Panc1 (cell line): Measurements from ENCODE around the gene NEK1. TPM values are rescaled to one million over a fixed set of nuclear protein-coding genes. Genes with fewer than 3 reads are reported as not detected.

ENCODE experiments used
- ATAC-seq: fragments of 200-7000 bp; cut with Tn5 transposase; 2 replicates; pipeline ENCODE4 v1.9.1; 2020; ENCODE audit warnings: mild to moderate bottlenecking, moderate library complexity
- BruUV-seq: library from RNA; stranded (reverse); fragments of 400-500 nt; replicated peaks from 2 replicates; lab custom pipeline; 2021; lab: Mats Ljungman, UMichigan
- CTCF ChIA-PET: fragments of 300-600 bp; sonication (Branson Sonifier 250); formaldehyde crosslinking; loops from one replicate; lab custom pipeline; 2022; ENCODE audit warnings: antibody characterized with exemption; lab: Charles Lee
- POLR2A ChIA-PET: fragments of 300-600 bp; sonication (Branson Sonifier 250); formaldehyde crosslinking; loops from one replicate; lab custom pipeline; 2022; ENCODE audit warnings: antibody characterized with exemption; lab: Charles Lee
- DNase-seq: peaks from one replicate; pipeline ENCODE4 v3.0.0-alpha.2; 2010; ENCODE audit warnings: low read depth, low spot score
- H3K27ac ChIP-seq: 2 replicates; pipeline ENCODE4 v1.5.1; 2011; ENCODE audit warnings: mild to moderate bottlenecking, low read length, inconsistent platforms
- H3K27me3 ChIP-seq: fragments of 200-500 bp; sonication (Bioruptor generic); 2 replicates; pipeline ENCODE4 v1.6.0; 2014; ENCODE audit warnings: low read length, inconsistent platforms; ENCODE audit not compliant: control insufficient read depth, insufficient read depth
- H3K36me3 ChIP-seq: fragments of 200-500 bp; sonication (Bioruptor generic); 2 replicates; pipeline ENCODE4 v1.5.1; 2014; ENCODE audit warnings: inconsistent platforms, mild to moderate bottlenecking, low read length, moderate library complexity; ENCODE audit not compliant: control insufficient read depth, insufficient read depth
- H3K4me1 ChIP-seq: 2 replicates; pipeline ENCODE4 v1.5.1; 2011; ENCODE audit warnings: inconsistent platforms, mild to moderate bottlenecking, low read length, moderate library complexity; ENCODE audit not compliant: control insufficient read depth, insufficient read depth
- H3K4me3 ChIP-seq, 2 experiments: 2 replicates each; pipeline ENCODE4 v1.5.1; 2011 to 2012; ENCODE audit warnings: low read depth in 2 of 2, low read length in 2 of 2, mild to moderate bottlenecking in 2 of 2, inconsistent platforms in 1 of 2, moderate library complexity in 1 of 2
- H3K9me3 ChIP-seq: fragments of 200-500 bp; sonication (Bioruptor generic); 2 replicates; pipeline ENCODE4 v1.5.1; 2014; ENCODE audit warnings: low read depth, mild to moderate bottlenecking, inconsistent platforms, low read length, moderate library complexity; ENCODE audit not compliant: control insufficient read depth, insufficient read depth
- CTCF ChIP-seq: fragments of 450-650 bp; IDR thresholded peaks from 2 replicates; pipeline ENCODE4 v1.5.1; 2017; ENCODE audit warnings: mild to moderate bottlenecking
- POLR2AphosphoS5 ChIP-seq: IDR thresholded peaks from 2 replicates; pipeline ENCODE4 v1.6.1; 2012; ENCODE audit warnings: mild to moderate bottlenecking, low read depth, low read length, moderate library complexity
- REST ChIP-seq, 2 experiments: IDR thresholded peaks; 2 replicates each; pipeline ENCODE4 v1.6.1; 2011 to 2012; ENCODE audit warnings: low read depth in 2 of 2, control low read depth in 1 of 2, low read length in 1 of 2, mild to moderate bottlenecking in 1 of 2, moderate library complexity in 1 of 2; ENCODE audit not compliant: insufficient read depth in 1 of 2
- SIN3A ChIP-seq: IDR thresholded peaks from 2 replicates; pipeline ENCODE4 v1.6.1; 2012; ENCODE audit warnings: low read depth, mild to moderate bottlenecking, low read length, moderate library complexity, borderline replicate concordance; ENCODE audit not compliant: insufficient read depth
- TCF7L2 ChIP-seq: IDR thresholded peaks from 2 replicates; pipeline ENCODE4 v1.6.1; 2011; ENCODE audit warnings: mild to moderate bottlenecking, low read depth, low read length, inconsistent platforms
- in situ Hi-C: cut with HindIII; loops from 2 replicates; pipeline ENCODE4 v1.10.0; 2016; ENCODE audit warnings: low sequenced_read_pairs, low pct_unique_long_range_greater_than_20kb
- intact Hi-C: fragments of 100-400 bp; cut with micrococcal nuclease; formaldehyde crosslinking; loops from one replicate; pipeline ENCODE4 v1.10.0; 2022; ENCODE audit not compliant: unreplicated experiment
- total RNA-seq: library from RNA; stranded (reverse); gene quantifications from one replicate; pipeline ENCODE4 v1.2.1, GENCODE V29; 2021; ENCODE audit not compliant: unreplicated experiment

Gene NEK1
- total RNA-seq, 1 experiment from 2014 or later = 9.2 TPM

- TF ChIP-seq TCF7L2 (no peak), SIN3A (no peak), REST (IDR thresholded peaks at IDR 0.05; ENCODE audit: insufficient read depth in 1 of 2, low read depth in 2 of 2, low read length in 1 of 2) (no peak), POLR2AphosphoS5 (no peak), CTCF (no peak)
- DNase-seq = no peak
- H3K4me1 ChIP-seq = no peaks in the 10 kb centered on the region
- ChIA-PET POLR2A (interaction anchor here (0.6 kb wide), 1 partner anchor 458 kb away, joined by 6 read pairs; no protein-coding TSS in a partner anchor), CTCF (no interaction called here)
- no TSS peak for BruUV-seq
- ATAC-seq = no peak
- intact Hi-C loops = no loop called here
- in situ Hi-C loops = no loop called here
- H3K36me3 ChIP-seq = no peaks in the 10 kb centered on the region
- H3K27ac ChIP-seq = no peak overlapping the region
- no peaks in the 10 kb centered on the region for H3K27me3 ChIP-seq
- no peaks in the 10 kb centered on the region for H3K9me3 ChIP-seq
- H3K4me3 ChIP-seq = no peak overlapping the region
Measured at GRCh38 chr4:169410839-169411770, 201.3 kb downstream of the NEK1 start.

DNA sequence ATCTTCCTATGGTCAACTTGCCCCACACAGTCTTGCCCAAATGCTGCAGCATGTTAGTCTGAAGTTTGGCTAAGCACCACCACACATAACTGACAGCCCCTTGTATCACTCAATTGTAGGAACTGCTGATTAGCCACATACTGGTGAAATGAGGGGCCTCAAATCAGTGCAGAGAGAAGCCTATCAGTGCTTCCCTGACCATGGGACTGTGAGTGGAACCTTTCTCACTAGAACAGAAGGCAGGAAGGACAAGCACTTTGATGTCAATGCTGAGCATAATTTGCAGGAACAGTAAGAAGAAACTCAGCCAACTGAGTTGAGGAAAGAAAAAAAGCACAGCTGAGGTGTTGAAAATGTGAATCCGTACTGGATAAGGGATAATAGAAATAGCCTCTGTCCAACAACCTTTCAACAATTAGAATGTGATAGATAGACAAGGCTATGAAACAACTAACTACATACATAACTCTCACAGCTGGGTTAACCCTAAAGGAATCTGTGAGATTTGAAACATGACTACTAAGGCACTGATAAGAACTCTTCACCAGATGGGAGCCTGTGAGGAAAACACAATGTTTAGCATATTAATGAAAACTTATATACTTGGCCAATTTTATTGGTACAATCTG is 205.1 kb downstream of the NEK1 start:
- BruUV-seq = no TSS peak
- TF ChIP-seq SIN3A (no peak), TCF7L2 (no peak), CTCF (no peak), REST (IDR thresholded peaks at IDR 0.05; ENCODE audit: insufficient read depth in 1 of 2, low read depth in 2 of 2, low read length in 1 of 2) (no peak), POLR2AphosphoS5 (no peak)
- in situ Hi-C loops (no loop called here), intact Hi-C loops (no loop called here)
- ChIA-PET POLR2A (no interaction called here), CTCF (no interaction called here)
- Histone ChIP-seq H3K9me3 (no peaks in the 10 kb centered on the region), H3K27me3 (no peaks in the 10 kb centered on the region), H3K36me3 (no peaks in the 10 kb centered on the region), H3K4me1 (no peaks in the 10 kb centered on the region), H3K27ac (no peak overlapping the region), H3K4me3 (no peak overlapping the region)
- ATAC-seq (no peak), DNase-seq (no peak)
